NT2/D1 (cell line): Measurements from ENCODE around the gene SHD.

ENCODE experiments used
- SUZ12 ChIP-seq: IDR thresholded peaks from 2 replicates; pipeline ENCODE4 v1.6.1; 2011; ENCODE audit not compliant: insufficient read length, insufficient read depth; ENCODE audit errors: extremely low read depth
- YY1 ChIP-seq: IDR thresholded peaks from 2 replicates; pipeline ENCODE4 v1.6.1; 2011; ENCODE audit not compliant: insufficient read length, insufficient read depth
- ZNF274 ChIP-seq: IDR thresholded peaks from 2 replicates; pipeline ENCODE4 v1.6.1; 2011; ENCODE audit warnings: mild to moderate bottlenecking, low read depth, low read length

GRCh38 chr19:4313847-4314490, 34.9 kb downstream of the SHD start:
- TF ChIP-seq YY1, result no peak
- no peak for TF ChIP-seq ZNF274
- no peak for TF ChIP-seq SUZ12
